ENCODE measurements around the gene TBCD.

Gene TBCD

DNA sequence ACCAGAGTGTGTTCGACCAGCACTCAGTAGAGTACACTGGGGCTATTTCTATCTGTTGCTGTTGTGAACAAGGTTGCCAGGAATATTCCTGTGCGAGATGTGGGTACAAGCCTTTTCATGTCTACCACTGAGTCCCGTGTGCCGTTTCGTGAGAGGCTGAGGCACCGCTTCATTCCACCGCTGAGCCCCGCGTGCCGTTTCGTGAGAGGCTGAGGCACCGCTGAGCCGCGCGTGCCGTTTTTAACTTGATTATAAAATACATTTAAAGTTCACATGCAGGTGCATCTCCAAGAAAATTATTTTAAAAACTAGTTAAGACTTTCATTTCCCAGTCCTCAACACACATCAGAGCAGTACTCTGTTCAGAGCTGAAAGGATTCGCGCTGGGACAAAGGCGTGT is 166.6 kb downstream of the TBCD start:
- Histone ChIP-seq H3K27ac (ENCODE audit: low read length) (no peak overlapping the region), H2AFZ (ENCODE audit: low read length) (no peak overlapping the region), H3K4me2 (ENCODE audit: low read depth, low read length) (no peak overlapping the region), H3K79me2 (ENCODE audit: low read length) (no peaks in the 10 kb centered on the region), H3K27me3 (replicated peaks; ENCODE audit: insufficient read depth, low read length) (no peaks in the 10 kb centered on the region), H3K4me1 (ENCODE audit: low read length) (no peaks in the 10 kb centered on the region), H3K9me2 (replicated peaks; ENCODE audit: insufficient read depth, low read length) (no peaks in the 10 kb centered on the region), H3K36me3 (replicated peaks; ENCODE audit: insufficient read depth, low read length) (no peaks in the 10 kb centered on the region), H3K9ac (ENCODE audit: low read length) (no peak overlapping the region), H4K20me1 (ENCODE audit: insufficient read depth, low read length) (no peaks in the 10 kb centered on the region), H3F3A (ENCODE audit: insufficient read depth, low read length) (no peaks in the 10 kb centered on the region), H3K9me3 (replicated peaks; ENCODE audit: insufficient read depth, low read length) (no peaks in the 10 kb centered on the region), H3K4me3 (ENCODE audit: low read length) (no peak overlapping the region)
- no peak for TF ChIP-seq EZH2 (optimal IDR thresholded peaks at IDR 0.05; ENCODE audit: low read depth, low read length)
- TF ChIP-seq, protein P1, sequence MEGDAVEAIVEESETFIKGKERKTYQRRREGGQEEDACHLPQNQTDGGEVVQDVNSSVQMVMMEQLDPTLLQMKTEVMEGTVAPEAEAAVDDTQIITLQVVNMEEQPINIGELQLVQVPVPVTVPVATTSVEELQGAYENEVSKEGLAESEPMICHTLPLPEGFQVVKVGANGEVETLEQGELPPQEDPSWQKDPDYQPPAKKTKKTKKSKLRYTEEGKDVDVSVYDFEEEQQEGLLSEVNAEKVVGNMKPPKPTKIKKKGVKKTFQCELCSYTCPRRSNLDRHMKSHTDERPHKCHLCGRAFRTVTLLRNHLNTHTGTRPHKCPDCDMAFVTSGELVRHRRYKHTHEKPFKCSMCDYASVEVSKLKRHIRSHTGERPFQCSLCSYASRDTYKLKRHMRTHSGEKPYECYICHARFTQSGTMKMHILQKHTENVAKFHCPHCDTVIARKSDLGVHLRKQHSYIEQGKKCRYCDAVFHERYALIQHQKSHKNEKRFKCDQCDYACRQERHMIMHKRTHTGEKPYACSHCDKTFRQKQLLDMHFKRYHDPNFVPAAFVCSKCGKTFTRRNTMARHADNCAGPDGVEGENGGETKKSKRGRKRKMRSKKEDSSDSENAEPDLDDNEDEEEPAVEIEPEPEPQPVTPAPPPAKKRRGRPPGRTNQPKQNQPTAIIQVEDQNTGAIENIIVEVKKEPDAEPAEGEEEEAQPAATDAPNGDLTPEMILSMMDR (IDR thresholded peaks at IDR 0.05; ENCODE audit: low read length), result no peak
- TF ChIP-seq EZH2phosphoT487 (IDR thresholded peaks at IDR 0.05; ENCODE audit: low read length), result no peak
- no peak for DNase-seq

DNA sequence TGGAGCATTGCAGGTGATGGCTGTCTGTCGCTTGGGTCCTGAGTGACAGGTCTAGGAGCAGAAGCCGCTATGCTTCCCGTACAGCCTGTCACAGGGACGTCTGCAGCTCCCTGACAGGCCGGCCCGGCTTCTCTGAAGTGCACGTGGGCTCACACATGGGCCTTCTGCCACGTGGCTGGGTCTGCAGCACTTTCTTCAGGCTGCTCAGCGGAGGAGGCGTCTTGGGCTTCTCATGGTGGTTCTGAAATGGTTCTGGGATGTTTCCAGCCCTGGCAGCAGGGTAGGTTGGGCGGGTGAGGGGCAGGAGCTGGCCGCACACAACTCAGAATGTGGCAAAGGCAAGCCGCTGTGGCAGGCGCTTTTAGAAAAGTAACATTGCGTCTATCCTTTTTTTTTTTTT is 168.3 kb downstream of the TBCD start:
- no peak overlapping the region for H3K9ac ChIP-seq (ENCODE audit: low read length)
- H3K4me2 ChIP-seq (ENCODE audit: low read depth, low read length), result no peak overlapping the region
- no peaks in the 10 kb centered on the region for H3F3A ChIP-seq (ENCODE audit: insufficient read depth, low read length)
- H3K9me3 ChIP-seq (replicated peaks; ENCODE audit: insufficient read depth, low read length), result no peaks in the 10 kb centered on the region
- no peaks in the 10 kb centered on the region for H3K27me3 ChIP-seq (replicated peaks; ENCODE audit: insufficient read depth, low read length)
- H3K27ac ChIP-seq (ENCODE audit: low read length), result no peak overlapping the region
- no peaks in the 10 kb centered on the region for H3K9me2 ChIP-seq (replicated peaks; ENCODE audit: insufficient read depth, low read length)
- no peaks in the 10 kb centered on the region for H3K4me1 ChIP-seq (ENCODE audit: low read length)
- H2AFZ ChIP-seq (ENCODE audit: low read length), result no peak overlapping the region
- TF ChIP-seq EZH2phosphoT487 (IDR thresholded peaks at IDR 0.05; ENCODE audit: low read length) (no peak), EZH2 (optimal IDR thresholded peaks at IDR 0.05; ENCODE audit: low read depth, low read length) (no peak)
- TF ChIP-seq, protein P1 (IDR thresholded peaks at IDR 0.05; ENCODE audit: low read length), result no peak
- no peaks in the 10 kb centered on the region for H4K20me1 ChIP-seq (ENCODE audit: insufficient read depth, low read length)
- DNase-seq, result no peak
- H3K79me2 ChIP-seq (ENCODE audit: low read length), result no peaks in the 10 kb centered on the region
- no peak overlapping the region for H3K4me3 ChIP-seq (ENCODE audit: low read length)
- H3K36me3 ChIP-seq (replicated peaks; ENCODE audit: insufficient read depth, low read length), result no peaks in the 10 kb centered on the region

DNA sequence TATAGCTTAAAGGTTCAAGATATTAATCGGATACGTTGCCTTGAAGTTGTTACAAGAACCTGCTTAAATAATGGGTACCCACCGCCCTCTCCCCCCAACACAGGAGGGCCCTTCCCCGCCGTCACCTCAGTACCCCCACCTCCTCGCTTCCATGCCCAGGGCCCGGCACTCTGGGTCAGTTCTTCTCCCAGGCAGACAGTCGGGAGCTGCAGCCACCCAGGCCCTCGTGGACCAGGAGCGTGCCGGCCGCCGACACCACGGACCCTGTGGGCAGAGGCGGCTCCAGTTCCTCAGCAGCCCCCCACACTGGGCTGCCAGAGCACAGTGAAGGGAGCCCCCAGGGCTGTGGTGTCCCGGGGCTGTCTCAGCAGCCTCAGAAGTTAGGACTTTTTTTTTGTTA is 168.8 kb downstream of the TBCD start:
- DNase-seq, result no peak
- H3K9ac ChIP-seq (ENCODE audit: low read length), result no peak overlapping the region
- H3K79me2 ChIP-seq (ENCODE audit: low read length), result no peaks in the 10 kb centered on the region
- no peaks in the 10 kb centered on the region for H4K20me1 ChIP-seq (ENCODE audit: insufficient read depth, low read length)
- no peaks in the 10 kb centered on the region for H3K36me3 ChIP-seq (replicated peaks; ENCODE audit: insufficient read depth, low read length)
- H3K27ac ChIP-seq (ENCODE audit: low read length), result no peak overlapping the region
- H3F3A ChIP-seq (ENCODE audit: insufficient read depth, low read length), result no peaks in the 10 kb centered on the region
- TF ChIP-seq EZH2 (optimal IDR thresholded peaks at IDR 0.05; ENCODE audit: low read depth, low read length) (no peak), EZH2phosphoT487 (IDR thresholded peaks at IDR 0.05; ENCODE audit: low read length) (no peak)
- TF ChIP-seq, protein P1 (IDR thresholded peaks at IDR 0.05; ENCODE audit: low read length), result no peak
- no peaks in the 10 kb centered on the region for H3K4me1 ChIP-seq (ENCODE audit: low read length)
- no peak overlapping the region for H3K4me3 ChIP-seq (ENCODE audit: low read length)
- H3K4me2 ChIP-seq (ENCODE audit: low read depth, low read length), result no peak overlapping the region
- H3K27me3 ChIP-seq (replicated peaks; ENCODE audit: insufficient read depth, low read length), result no peaks in the 10 kb centered on the region
- H2AFZ ChIP-seq (ENCODE audit: low read length), result no peak overlapping the region
- H3K9me2 ChIP-seq (replicated peaks; ENCODE audit: insufficient read depth, low read length), result no peaks in the 10 kb centered on the region
- H3K9me3 ChIP-seq (replicated peaks; ENCODE audit: insufficient read depth, low read length), result no peaks in the 10 kb centered on the region
